ENCODE data around the gene CPNE7. TPM values are rescaled to one million over a fixed set of nuclear protein-coding genes. Genes with fewer than 3 reads are reported as not detected.
"Not testable (repeated sequence)": the region's sequence is repeated elsewhere in the genome, so short reads cannot be mapped to it uniquely, and the experiment has no call there.

Gene CPNE7
- polyA plus RNA-seq, 1 donor: 11.7 TPM

- Histone ChIP-seq H3K27me3 (ENCODE audit: control insufficient read depth, insufficient read depth, low read length) (no peaks in the 10 kb centered on the region), H3K4me1 (ENCODE audit: control insufficient read depth, insufficient read depth, low read length) (peaks cover 8% of the 10 kb centered on the region), H3K9me3 (ENCODE audit: control insufficient read depth, low read depth, low read length) (peaks cover 16% of the 10 kb centered on the region), H3K4me3 (ENCODE audit: low read length) (no peak overlapping the region), H3K36me3 (ENCODE audit: control insufficient read depth, insufficient read depth, low read length) (no peaks in the 10 kb centered on the region), H3K27ac (ENCODE audit: low read length) (no peak overlapping the region)
- no CpG with 5 or more reads among the region's 25 CpGs for WGBS (ENCODE audit: insufficient coverage, low lambda C conversion rate)
- no peak for DNase-seq
These were observed 9.4 kb downstream of the CPNE7 start for GRCh38 chr16:89584768-89585549.

DNA sequence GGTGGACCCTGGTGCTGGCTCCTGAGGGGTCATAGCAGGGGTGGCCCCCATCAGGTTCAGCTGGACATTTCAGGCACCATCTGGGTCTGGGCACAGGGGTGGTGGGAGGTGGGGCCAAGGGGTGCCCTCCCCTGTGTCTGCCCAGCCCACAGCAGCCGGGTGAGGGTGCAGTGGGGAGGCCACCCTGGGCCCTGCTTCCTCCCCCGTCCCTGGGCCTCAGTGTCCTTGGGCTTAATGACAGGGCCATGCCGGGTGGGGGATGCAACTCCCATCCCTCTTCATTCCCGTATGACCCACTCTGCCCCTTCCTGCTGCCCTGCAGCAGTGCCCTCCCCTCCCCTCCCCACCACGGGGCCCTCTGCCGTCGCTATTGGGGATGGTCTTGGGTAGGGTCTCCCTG, 10.7 kb downstream of the CPNE7 start:
- peaks cover 8% of the 10 kb centered on the region for H3K4me1 ChIP-seq (ENCODE audit: control insufficient read depth, insufficient read depth, low read length)
- no CpG with 5 or more reads among the region's 7 CpGs for WGBS (ENCODE audit: insufficient coverage, low lambda C conversion rate)
- no peak overlapping the region for H3K27ac ChIP-seq (ENCODE audit: low read length)

DNA sequence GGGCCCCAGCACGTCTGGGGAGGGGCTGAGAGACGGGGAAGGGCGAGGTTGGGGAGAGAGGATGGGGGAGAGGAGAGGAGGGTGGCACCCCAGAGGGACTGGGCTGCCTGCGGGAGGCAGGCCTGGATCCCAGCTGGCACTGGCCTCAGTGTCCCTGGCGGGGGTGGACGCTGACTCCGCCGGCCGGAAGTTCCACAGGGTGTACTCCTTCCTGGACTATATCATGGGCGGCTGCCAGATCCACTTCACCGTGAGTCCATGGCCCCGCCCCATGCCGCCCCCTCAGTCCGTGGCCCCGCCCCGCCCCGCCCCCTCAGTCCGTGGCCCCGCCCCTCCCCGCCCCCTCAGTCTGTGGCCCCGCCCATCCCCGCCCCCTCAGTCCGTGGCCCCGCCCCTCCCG, 11.3 kb downstream of the CPNE7 start:
- no CpG with 5 or more reads among the region's 25 CpGs for WGBS (ENCODE audit: insufficient coverage, low lambda C conversion rate)
- Histone ChIP-seq H3K4me1 (ENCODE audit: control insufficient read depth, insufficient read depth, low read length) (peaks cover 7% of the 10 kb centered on the region), H3K27ac (ENCODE audit: low read length) (no peak overlapping the region), H3K9me3 (ENCODE audit: control insufficient read depth, low read depth, low read length) (peaks cover 13% of the 10 kb centered on the region), H3K36me3 (ENCODE audit: control insufficient read depth, insufficient read depth, low read length) (no peaks in the 10 kb centered on the region), H3K4me3 (ENCODE audit: low read length) (no peak overlapping the region), H3K27me3 (ENCODE audit: control insufficient read depth, insufficient read depth, low read length) (no peaks in the 10 kb centered on the region)
- no peak for DNase-seq

More for the DNA sequence above, 10.7 kb downstream of the CPNE7 start:
- Histone ChIP-seq H3K36me3 (ENCODE audit: control insufficient read depth, insufficient read depth, low read length) (no peaks in the 10 kb centered on the region), H3K27me3 (ENCODE audit: control insufficient read depth, insufficient read depth, low read length) (no peaks in the 10 kb centered on the region), H3K9me3 (ENCODE audit: control insufficient read depth, low read depth, low read length) (peaks cover 13% of the 10 kb centered on the region), H3K4me3 (ENCODE audit: low read length) (no peak overlapping the region)
- no peak for DNase-seq

DNA sequence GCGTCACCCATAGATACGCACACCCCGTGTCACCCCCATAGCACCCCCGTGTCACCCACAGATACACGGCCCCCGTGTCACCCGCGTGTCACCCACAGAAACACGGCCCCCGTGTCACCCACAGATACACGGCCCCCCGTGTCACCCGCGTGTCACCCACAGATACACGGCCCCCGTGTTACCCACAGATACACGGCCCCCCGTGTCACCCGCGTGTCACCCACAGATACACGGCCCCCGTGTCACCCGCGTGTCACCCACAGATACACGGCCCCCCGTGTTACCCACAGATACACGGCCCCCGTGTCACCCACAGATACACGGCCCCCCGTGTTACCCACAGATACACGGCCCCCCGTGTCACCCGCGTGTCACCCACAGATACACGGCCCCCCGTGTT, 12.1 kb downstream of the CPNE7 start:
- not testable (repeated sequence) for DNase-seq; H3K4me1 ChIP-seq (ENCODE audit: control insufficient read depth, insufficient read depth, low read length); H3K27me3 ChIP-seq (ENCODE audit: control insufficient read depth, insufficient read depth, low read length); H3K27ac ChIP-seq (ENCODE audit: low read length); H3K36me3 ChIP-seq (ENCODE audit: control insufficient read depth, insufficient read depth, low read length); H3K4me3 ChIP-seq (ENCODE audit: low read length)
- peaks cover 13% of the 10 kb centered on the region for H3K9me3 ChIP-seq (ENCODE audit: control insufficient read depth, low read depth, low read length)
- no CpG with 5 or more reads among the region's 36 CpGs for WGBS (ENCODE audit: insufficient coverage, low lambda C conversion rate)

- Histone ChIP-seq H3K36me3 (ENCODE audit: control insufficient read depth, insufficient read depth, low read length) (no peaks in the 10 kb centered on the region), H3K4me1 (ENCODE audit: control insufficient read depth, insufficient read depth, low read length) (no peaks in the 10 kb centered on the region), H3K9me3 (ENCODE audit: control insufficient read depth, low read depth, low read length) (peaks cover 13% of the 10 kb centered on the region), H3K4me3 (ENCODE audit: low read length) (no peak overlapping the region), H3K27me3 (ENCODE audit: control insufficient read depth, insufficient read depth, low read length) (no peaks in the 10 kb centered on the region), H3K27ac (ENCODE audit: low read length) (no peak overlapping the region)
- no CpG with 5 or more reads among the region's 26 CpGs for WGBS (ENCODE audit: insufficient coverage, low lambda C conversion rate)
- no peak for DNase-seq
These were observed 13.0 kb downstream of the CPNE7 start for GRCh38 chr16:89588413-89589109.

DNA sequence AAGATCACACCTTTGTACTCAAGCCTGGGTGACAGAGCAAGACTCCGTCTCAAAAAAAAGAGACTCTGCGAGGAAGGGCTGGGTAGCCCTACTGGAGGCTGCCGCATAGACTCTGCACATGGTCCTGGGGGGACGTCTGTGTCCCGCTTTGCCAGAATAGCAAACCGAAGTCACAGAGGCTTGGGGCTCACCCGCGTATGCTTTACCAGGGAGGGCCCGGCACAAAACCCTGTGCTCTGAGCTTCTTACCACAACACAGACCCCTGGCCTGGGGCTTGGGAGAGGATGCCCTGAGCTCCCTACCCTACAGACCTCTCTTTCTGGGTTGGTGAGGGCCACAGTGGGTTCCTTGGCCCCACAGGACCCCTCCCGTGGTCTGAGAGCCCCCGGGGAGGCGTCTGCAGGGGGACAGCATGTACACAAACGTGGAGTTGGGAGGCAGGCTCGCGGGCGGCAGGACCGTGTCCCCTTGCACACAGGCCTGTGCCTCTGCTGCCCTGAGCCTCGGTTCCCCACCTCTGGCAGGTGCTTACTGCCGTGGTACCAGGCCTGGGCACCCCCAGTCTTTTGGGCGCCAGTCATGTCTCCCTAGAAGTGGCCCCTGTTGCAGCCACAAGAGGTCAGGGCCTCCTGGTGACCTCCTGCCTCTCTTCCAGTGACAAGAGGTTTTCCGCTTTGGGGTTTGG, 13.8 kb downstream of the CPNE7 start:
- no peak for DNase-seq

DNA sequence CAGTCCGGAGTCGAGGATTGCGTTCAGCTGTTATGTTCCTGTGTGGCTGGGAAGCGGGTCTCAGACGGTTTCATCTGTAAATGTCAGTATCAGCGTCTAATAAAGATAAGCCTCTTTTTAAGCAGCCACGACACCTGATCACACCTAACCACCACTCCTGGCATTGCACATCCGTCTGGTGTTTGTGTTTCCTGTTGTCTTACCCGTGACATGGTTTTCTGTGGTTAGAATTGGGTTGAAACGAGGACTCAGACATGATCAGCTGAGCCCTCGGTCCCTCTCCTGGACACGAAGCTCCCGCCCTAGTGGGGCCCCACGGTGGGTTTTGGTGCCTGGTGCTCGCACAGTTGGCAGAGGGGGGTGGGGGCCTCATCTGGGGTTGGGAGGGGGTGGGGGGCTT, 18.3 kb downstream of the CPNE7 start:
- no CpG with 5 or more reads among the region's 15 CpGs for WGBS (ENCODE audit: insufficient coverage, low lambda C conversion rate)
- Histone ChIP-seq H3K4me3 (ENCODE audit: low read length) (no peak overlapping the region), H3K36me3 (ENCODE audit: control insufficient read depth, insufficient read depth, low read length) (no peaks in the 10 kb centered on the region), H3K27me3 (ENCODE audit: control insufficient read depth, insufficient read depth, low read length) (no peaks in the 10 kb centered on the region), H3K27ac (ENCODE audit: low read length) (no peak overlapping the region), H3K9me3 (ENCODE audit: control insufficient read depth, low read depth, low read length) (peaks cover 3% of the 10 kb centered on the region), H3K4me1 (ENCODE audit: control insufficient read depth, insufficient read depth, low read length) (no peaks in the 10 kb centered on the region)
- no peak for DNase-seq

More for the DNA sequence above, 13.8 kb downstream of the CPNE7 start:
- WGBS (ENCODE audit: insufficient coverage, low lambda C conversion rate): no CpG with 5 or more reads among the region's 21 CpGs
- Histone ChIP-seq H3K9me3 (ENCODE audit: control insufficient read depth, low read depth, low read length) (peaks cover 13% of the 10 kb centered on the region), H3K27ac (ENCODE audit: low read length) (no peak overlapping the region), H3K4me1 (ENCODE audit: control insufficient read depth, insufficient read depth, low read length) (no peaks in the 10 kb centered on the region), H3K27me3 (ENCODE audit: control insufficient read depth, insufficient read depth, low read length) (no peaks in the 10 kb centered on the region), H3K36me3 (ENCODE audit: control insufficient read depth, insufficient read depth, low read length) (no peaks in the 10 kb centered on the region), H3K4me3 (ENCODE audit: low read length) (no peak overlapping the region)

DNA sequence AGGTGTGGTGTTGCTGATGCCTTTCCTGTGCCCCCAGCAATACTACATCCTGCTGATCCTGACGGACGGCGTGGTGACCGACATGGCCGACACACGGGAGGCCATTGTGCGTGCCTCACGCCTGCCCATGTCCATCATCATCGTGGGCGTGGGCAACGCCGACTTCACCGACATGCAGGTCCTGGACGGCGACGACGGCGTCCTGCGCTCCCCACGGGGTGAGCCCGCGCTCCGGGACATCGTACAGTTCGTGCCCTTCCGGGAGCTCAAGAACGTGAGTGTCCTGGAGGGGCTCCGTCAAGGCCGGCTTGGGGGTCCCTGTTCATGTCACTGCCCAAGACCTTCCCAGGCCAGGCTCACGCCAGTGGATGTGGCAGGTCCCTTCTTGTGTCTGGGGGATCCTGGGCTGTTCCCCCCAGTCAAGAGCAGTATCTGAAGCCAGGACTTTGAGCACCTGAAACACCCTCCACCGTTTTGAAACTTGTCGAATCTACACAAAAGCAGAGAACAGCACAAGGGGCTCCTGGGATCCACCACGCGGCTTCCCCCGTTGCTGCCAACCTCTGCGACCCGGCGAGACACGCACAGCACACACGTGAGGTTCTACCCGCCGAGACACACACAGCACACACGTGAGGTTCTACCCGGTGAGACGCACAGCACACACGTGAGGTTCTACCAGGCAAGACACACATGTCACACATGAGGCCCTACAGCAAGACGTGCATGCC, 19.9 kb downstream of the CPNE7 start:
- Histone ChIP-seq H3K27ac (ENCODE audit: low read length) (no peak overlapping the region), H3K9me3 (ENCODE audit: control insufficient read depth, low read depth, low read length) (peaks cover 3% of the 10 kb centered on the region), H3K4me3 (ENCODE audit: low read length) (no peak overlapping the region), H3K4me1 (ENCODE audit: control insufficient read depth, insufficient read depth, low read length) (peaks cover 6% of the 10 kb centered on the region), H3K27me3 (ENCODE audit: control insufficient read depth, insufficient read depth, low read length) (no peaks in the 10 kb centered on the region), H3K36me3 (ENCODE audit: control insufficient read depth, insufficient read depth, low read length) (no peaks in the 10 kb centered on the region)
- WGBS (ENCODE audit: insufficient coverage, low lambda C conversion rate): 100% methylated on average over 1 of the region's 47 CpGs
- no peak for DNase-seq

- DNase-seq: no peak
- Histone ChIP-seq H3K27ac (ENCODE audit: low read length) (no peak overlapping the region), H3K36me3 (ENCODE audit: control insufficient read depth, insufficient read depth, low read length) (no peaks in the 10 kb centered on the region), H3K4me3 (ENCODE audit: low read length) (no peak overlapping the region), H3K9me3 (ENCODE audit: control insufficient read depth, low read depth, low read length) (peaks cover 3% of the 10 kb centered on the region), H3K27me3 (ENCODE audit: control insufficient read depth, insufficient read depth, low read length) (no peaks in the 10 kb centered on the region), H3K4me1 (ENCODE audit: control insufficient read depth, insufficient read depth, low read length) (peaks cover 6% of the 10 kb centered on the region)
- no CpG with 5 or more reads among the region's 25 CpGs for WGBS (ENCODE audit: insufficient coverage, low lambda C conversion rate)
These were observed 20.6 kb downstream of the CPNE7 start for GRCh38 chr16:89596061-89596689.

Data from large intestine (tissue), 3 donors.